Neural crest cell (in vitro differentiated cells): ENCODE data around the gene TRAPPC10. TPM values are rescaled to one million over a fixed set of nuclear protein-coding genes. Genes with fewer than 3 reads are reported as not detected.

Experiments
- DNase-seq: peaks from one replicate; pipeline ENCODE4 v3.0.0; 2021; ENCODE audit warnings: low read depth, mixed read lengths, low spot score
- H3K27ac Mint-ChIP-seq: one replicate; pipeline ENCODE4 v1.8.0; 2021; ENCODE audit warnings: mild to moderate bottlenecking, mixed read lengths; ENCODE audit not compliant: unreplicated experiment
- H3K27me3 Mint-ChIP-seq: 2 replicates; pipeline ENCODE4 v1.8.0; 2021; ENCODE audit warnings: low read depth, mild to moderate bottlenecking, mixed read lengths
- H3K36me3 Mint-ChIP-seq: 2 replicates; pipeline ENCODE4 v1.8.0; 2021; ENCODE audit warnings: low read depth, mild to moderate bottlenecking, mixed read lengths
- H3K4me1 Mint-ChIP-seq: 2 replicates; pipeline ENCODE4 v1.8.0; 2021; ENCODE audit warnings: mixed read lengths
- H3K4me3 Mint-ChIP-seq: one replicate; pipeline ENCODE4 v1.8.0; 2021; ENCODE audit warnings: mild to moderate bottlenecking, mixed read lengths
- H3K9me3 Mint-ChIP-seq: 2 replicates; pipeline ENCODE4 v1.8.0; 2021; ENCODE audit warnings: mixed read lengths
- CTCF ChIP-seq: fragments of 200-600 bp; sonication (generic); conservative IDR thresholded peaks from 2 replicates; pipeline ENCODE4 v1.5.0; 2021; ENCODE audit warnings: antibody characterized with exemption, mild to moderate bottlenecking
- total RNA-seq: library from RNA; stranded (reverse); gene quantifications from 2 replicates; pipeline ENCODE4 v1.2.1, GENCODE V29; 2021

TRAPPC10 gene
- total RNA-seq, 1 donor from 2014 or later: 35.1 TPM

- Mint-ChIP-seq H3K4me1 (no peaks in the 10 kb centered on the region), H3K4me3 (no peak overlapping the region), H3K27ac (no peak overlapping the region), H3K9me3 (no peaks in the 10 kb centered on the region), H3K27me3 (no peaks in the 10 kb centered on the region), H3K36me3 (peaks cover 4% of the 10 kb centered on the region)
- TF ChIP-seq CTCF: no peak
- DNase-seq: no peak
Measured at GRCh38 chr21:44074315-44074958, 62.3 kb downstream of the TRAPPC10 start.

DNA sequence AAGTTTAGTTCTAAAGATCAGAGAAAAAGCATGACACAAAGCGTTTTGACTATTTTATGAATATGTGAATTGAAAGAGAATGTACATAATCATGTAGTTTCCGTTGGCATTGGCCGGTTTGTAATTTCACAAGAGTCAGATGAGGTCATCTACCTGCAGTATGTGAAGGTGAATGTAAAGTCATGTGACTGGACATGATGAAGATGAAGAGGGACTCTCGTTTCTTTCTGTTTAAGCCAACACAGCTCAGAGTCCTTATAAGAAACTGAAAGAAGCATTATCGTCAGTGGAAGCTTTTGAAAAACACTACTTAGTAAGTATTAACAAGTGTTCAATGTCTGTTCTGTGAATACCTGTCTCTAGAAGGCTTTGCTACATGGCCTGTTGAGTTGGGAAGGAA lies 64.2 kb downstream of the TRAPPC10 start:
- H3K27ac Mint-ChIP-seq: no peak overlapping the region
- no peak for TF ChIP-seq CTCF
- H3K4me3 Mint-ChIP-seq: no peak overlapping the region
- H3K27me3 Mint-ChIP-seq: no peaks in the 10 kb centered on the region
- no peak for DNase-seq
- H3K9me3 Mint-ChIP-seq: no peaks in the 10 kb centered on the region
- no peaks in the 10 kb centered on the region for H3K4me1 Mint-ChIP-seq
- H3K36me3 Mint-ChIP-seq: peaks cover 12% of the 10 kb centered on the region

- TF ChIP-seq CTCF: no peak
- Mint-ChIP-seq H3K36me3 (peaks cover 16% of the 10 kb centered on the region), H3K4me1 (no peaks in the 10 kb centered on the region), H3K27me3 (no peaks in the 10 kb centered on the region), H3K9me3 (no peaks in the 10 kb centered on the region), H3K27ac (peak overlapping the region; percentile 27), H3K4me3 (no peak overlapping the region)
- no peak for DNase-seq
Measured at GRCh38 chr21:44078411-44078981, 66.4 kb downstream of the TRAPPC10 start.

GRCh38 chr21:44079446-44079845 lies 67.3 kb downstream of the TRAPPC10 start:
- peaks cover 16% of the 10 kb centered on the region for H3K36me3 Mint-ChIP-seq
- H3K4me1 Mint-ChIP-seq: no peaks in the 10 kb centered on the region
- no peaks in the 10 kb centered on the region for H3K27me3 Mint-ChIP-seq
- no peaks in the 10 kb centered on the region for H3K9me3 Mint-ChIP-seq
- no peak for TF ChIP-seq CTCF
- H3K27ac Mint-ChIP-seq: no peak overlapping the region
- H3K4me3 Mint-ChIP-seq: no peak overlapping the region
- DNase-seq: no peak

- TF ChIP-seq CTCF: no peak
- Mint-ChIP-seq H3K4me1 (no peaks in the 10 kb centered on the region), H3K9me3 (no peaks in the 10 kb centered on the region), H3K36me3 (peaks cover 16% of the 10 kb centered on the region), H3K4me3 (no peak overlapping the region), H3K27me3 (no peaks in the 10 kb centered on the region), H3K27ac (no peak overlapping the region)
- DNase-seq: no peak
Measured at GRCh38 chr21:44079846-44080245, 67.7 kb downstream of the TRAPPC10 start.
